ENCODE measurements around the gene CYP26A1.
A peak's percentile ranks its signal among the peaks of the same experiment; 100 is the strongest.
"Not testable (repeated sequence)": the region's sequence is repeated elsewhere in the genome, so short reads cannot be mapped to it uniquely, and the experiment has no call there.

Gene CYP26A1

GRCh38 chr10:93080350-93081046 lies 6.8 kb downstream of the CYP26A1 start:
- DNase-seq: peak; percentile 55

GRCh38 chr10:93081318-93081717 lies 7.6 kb downstream of the CYP26A1 start:
- no peak for DNase-seq

GRCh38 chr10:93081834-93082233 lies 8.1 kb downstream of the CYP26A1 start:
- no peak for DNase-seq

- DNase-seq: no peak
Measured at GRCh38 chr10:93083743-93084539, 10.2 kb downstream of the CYP26A1 start.

- no peak for DNase-seq
Measured at GRCh38 chr10:93085272-93085859, 11.7 kb downstream of the CYP26A1 start.

- no peak for DNase-seq
Measured at GRCh38 chr10:93086289-93086688, 12.6 kb downstream of the CYP26A1 start.

GRCh38 chr10:93087846-93088245 lies 14.2 kb downstream of the CYP26A1 start:
- no peak for DNase-seq

- no peak for DNase-seq
Measured at GRCh38 chr10:93088466-93088865, 14.8 kb downstream of the CYP26A1 start.

- no peak for DNase-seq
Measured at GRCh38 chr10:93090619-93091018, 16.9 kb downstream of the CYP26A1 start.

- DNase-seq: no peak
Measured at GRCh38 chr10:93091960-93092359, 18.3 kb downstream of the CYP26A1 start.

- DNase-seq: no peak
Measured at GRCh38 chr10:93095225-93095624, 21.5 kb downstream of the CYP26A1 start.

- DNase-seq: no peak
Measured at GRCh38 chr10:93096901-93097300, 23.2 kb downstream of the CYP26A1 start.

- no peak for DNase-seq
Measured at GRCh38 chr10:93097386-93097785, 23.7 kb downstream of the CYP26A1 start.

- DNase-seq: no peak
Measured at GRCh38 chr10:93098816-93099215, 25.1 kb downstream of the CYP26A1 start.

GRCh38 chr10:93099670-93100069 lies 26.0 kb downstream of the CYP26A1 start:
- DNase-seq: no peak

GRCh38 chr10:93101148-93101547 lies 27.5 kb downstream of the CYP26A1 start:
- DNase-seq: not testable (repeated sequence)

- DNase-seq: no peak
Measured at GRCh38 chr10:93103953-93104352, 30.3 kb downstream of the CYP26A1 start.

- no peak for DNase-seq
Measured at GRCh38 chr10:93106631-93107072, 33.0 kb downstream of the CYP26A1 start.

GRCh38 chr10:93110472-93111146 lies 36.9 kb downstream of the CYP26A1 start:
- no peak for DNase-seq

GRCh38 chr10:93113042-93113441 lies 39.3 kb downstream of the CYP26A1 start:
- no peak for DNase-seq

GRCh38 chr10:93115661-93116383 lies 42.1 kb downstream of the CYP26A1 start:
- peak; percentile 85 for DNase-seq

GRCh38 chr10:93121311-93121710 lies 47.6 kb downstream of the CYP26A1 start:
- DNase-seq: no peak

- no peak for DNase-seq
Measured at GRCh38 chr10:93123766-93124165, 50.1 kb downstream of the CYP26A1 start.
